ENCODE measurements around the gene OAT. TPM values are rescaled to one million over a fixed set of nuclear protein-coding genes. Genes with fewer than 3 reads are reported as not detected.
A peak's percentile ranks its signal among the peaks of the same experiment; 100 is the strongest.

OAT gene
- total RNA-seq, 1 experiment from 2014 or later: 79.8 TPM

- Histone ChIP-seq H3K9me3 (ENCODE audit: low read length) (no peaks in the 10 kb centered on the region), H4K20me1 (ENCODE audit: low read length) (no peaks in the 10 kb centered on the region), H3K4me3 (ENCODE audit: low read length) (no peak overlapping the region), H3F3A (ENCODE audit: low read length, unreplicated experiment) (no peaks in the 10 kb centered on the region), H3K27ac (ENCODE audit: low read length) (no peak overlapping the region), H3K4me1 (ENCODE audit: insufficient read depth, low read length) (peaks cover 26% of the 10 kb centered on the region), H3K4me2 (ENCODE audit: low read length) (peak overlapping the region; percentile 56; the same call in 1 of the 2 replicates), H3K79me2 (ENCODE audit: low read length) (no peaks in the 10 kb centered on the region), H3K27me3 (ENCODE audit: low read length) (no peaks in the 10 kb centered on the region), H3K36me3 (ENCODE audit: low read depth, low read length) (no peaks in the 10 kb centered on the region), H2AFZ (ENCODE audit: low read length) (no peak overlapping the region), H3K9ac (ENCODE audit: low read length) (no peak overlapping the region), H3K9me2 (replicated peaks; ENCODE audit: low read length) (no peaks in the 10 kb centered on the region)
- ATAC-seq (peak; percentile 27; the same call in 1 of the 2 replicates), DNase-seq (no peak)
- ChIA-PET POLR2A (ENCODE audit: unreplicated experiment) (no interaction called here), CTCF (no interaction called here)
- TF ChIP-seq EZH2 (IDR thresholded peaks at IDR 0.05; ENCODE audit: low read length, unreplicated experiment) (no peak), EZH2phosphoT487 (IDR thresholded peaks at IDR 0.05; ENCODE audit: borderline replicate concordance, low read length) (no peak)
- TF ChIP-seq, protein P1, sequence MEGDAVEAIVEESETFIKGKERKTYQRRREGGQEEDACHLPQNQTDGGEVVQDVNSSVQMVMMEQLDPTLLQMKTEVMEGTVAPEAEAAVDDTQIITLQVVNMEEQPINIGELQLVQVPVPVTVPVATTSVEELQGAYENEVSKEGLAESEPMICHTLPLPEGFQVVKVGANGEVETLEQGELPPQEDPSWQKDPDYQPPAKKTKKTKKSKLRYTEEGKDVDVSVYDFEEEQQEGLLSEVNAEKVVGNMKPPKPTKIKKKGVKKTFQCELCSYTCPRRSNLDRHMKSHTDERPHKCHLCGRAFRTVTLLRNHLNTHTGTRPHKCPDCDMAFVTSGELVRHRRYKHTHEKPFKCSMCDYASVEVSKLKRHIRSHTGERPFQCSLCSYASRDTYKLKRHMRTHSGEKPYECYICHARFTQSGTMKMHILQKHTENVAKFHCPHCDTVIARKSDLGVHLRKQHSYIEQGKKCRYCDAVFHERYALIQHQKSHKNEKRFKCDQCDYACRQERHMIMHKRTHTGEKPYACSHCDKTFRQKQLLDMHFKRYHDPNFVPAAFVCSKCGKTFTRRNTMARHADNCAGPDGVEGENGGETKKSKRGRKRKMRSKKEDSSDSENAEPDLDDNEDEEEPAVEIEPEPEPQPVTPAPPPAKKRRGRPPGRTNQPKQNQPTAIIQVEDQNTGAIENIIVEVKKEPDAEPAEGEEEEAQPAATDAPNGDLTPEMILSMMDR (conservative IDR thresholded peaks at IDR 0.05; ENCODE audit: low read depth, low read length): no peak
- BruUV-seq (replicated peaks): no TSS peak
- intact Hi-C loops (cut with micrococcal nuclease): loop anchor here (10.0 kb wide), 1 partner anchor 285 kb away; the partner anchor contains the start of gene CHST15
Observed at GRCh38 chr10:124379609-124380193, 39.0 kb downstream of the OAT start.

- Histone ChIP-seq H3K9ac (ENCODE audit: low read length) (no peak overlapping the region), H3K9me2 (replicated peaks; ENCODE audit: low read length) (no peaks in the 10 kb centered on the region), H2AFZ (ENCODE audit: low read length) (peak overlapping the region; percentile 48; the same call in 1 of the 2 replicates), H3K27ac (ENCODE audit: low read length) (0 out of 2 replicates have a peak overlapping the region, but pooled peaks have one; percentile 0), H3K27me3 (ENCODE audit: low read length) (no peaks in the 10 kb centered on the region), H3K4me2 (ENCODE audit: low read length) (peak overlapping the region; percentile 56), H4K20me1 (ENCODE audit: low read length) (no peaks in the 10 kb centered on the region), H3K9me3 (ENCODE audit: low read length) (no peaks in the 10 kb centered on the region), H3K36me3 (ENCODE audit: low read depth, low read length) (no peaks in the 10 kb centered on the region), H3F3A (ENCODE audit: low read length, unreplicated experiment) (no peaks in the 10 kb centered on the region), H3K79me2 (ENCODE audit: low read length) (no peaks in the 10 kb centered on the region), H3K4me1 (ENCODE audit: insufficient read depth, low read length) (peaks cover 26% of the 10 kb centered on the region), H3K4me3 (ENCODE audit: low read length) (no peak overlapping the region)
- intact Hi-C loops (cut with micrococcal nuclease): no loop called here
- CTCF ChIA-PET: no interaction called here
- ATAC-seq: peak; percentile 75
- DNase-seq: peak; percentile 81
- BruUV-seq (replicated peaks): no TSS peak
- TF ChIP-seq EZH2phosphoT487 (IDR thresholded peaks at IDR 0.05; ENCODE audit: borderline replicate concordance, low read length): no peak
- TF ChIP-seq, protein P1 (conservative IDR thresholded peaks at IDR 0.05; ENCODE audit: low read depth, low read length): no peak
- no peak for TF ChIP-seq EZH2 (IDR thresholded peaks at IDR 0.05; ENCODE audit: low read length, unreplicated experiment)
- POLR2A ChIA-PET (ENCODE audit: unreplicated experiment): no interaction called here
Observed at GRCh38 chr10:124378881-124379471, 39.7 kb downstream of the OAT start.

GRCh38 chr10:124378271-124378670 is 40.5 kb downstream of the OAT start:
- Histone ChIP-seq H3F3A (ENCODE audit: low read length, unreplicated experiment) (no peaks in the 10 kb centered on the region), H3K27me3 (ENCODE audit: low read length) (no peaks in the 10 kb centered on the region), H2AFZ (ENCODE audit: low read length) (no peak overlapping the region), H3K79me2 (ENCODE audit: low read length) (no peaks in the 10 kb centered on the region), H3K9me2 (replicated peaks; ENCODE audit: low read length) (no peaks in the 10 kb centered on the region), H3K36me3 (ENCODE audit: low read depth, low read length) (no peaks in the 10 kb centered on the region), H3K9me3 (ENCODE audit: low read length) (no peaks in the 10 kb centered on the region), H4K20me1 (ENCODE audit: low read length) (no peaks in the 10 kb centered on the region), H3K27ac (ENCODE audit: low read length) (no peak overlapping the region), H3K4me1 (ENCODE audit: insufficient read depth, low read length) (peaks cover 26% of the 10 kb centered on the region), H3K9ac (ENCODE audit: low read length) (no peak overlapping the region), H3K4me2 (ENCODE audit: low read length) (peak overlapping the region; percentile 56; the same call in 1 of the 2 replicates), H3K4me3 (ENCODE audit: low read length) (no peak overlapping the region)
- ChIA-PET POLR2A (ENCODE audit: unreplicated experiment) (no interaction called here), CTCF (no interaction called here)
- BruUV-seq (replicated peaks): no TSS peak
- intact Hi-C loops (cut with micrococcal nuclease): no loop called here
- no peak for ATAC-seq
- no peak for DNase-seq
- TF ChIP-seq EZH2phosphoT487 (IDR thresholded peaks at IDR 0.05; ENCODE audit: borderline replicate concordance, low read length) (no peak), EZH2 (IDR thresholded peaks at IDR 0.05; ENCODE audit: low read length, unreplicated experiment) (no peak)
- TF ChIP-seq, protein P1 (conservative IDR thresholded peaks at IDR 0.05; ENCODE audit: low read depth, low read length): no peak

Data from PC-3 (cell line).